ENCODE measurements around the gene SHKBP1.

DNA sequence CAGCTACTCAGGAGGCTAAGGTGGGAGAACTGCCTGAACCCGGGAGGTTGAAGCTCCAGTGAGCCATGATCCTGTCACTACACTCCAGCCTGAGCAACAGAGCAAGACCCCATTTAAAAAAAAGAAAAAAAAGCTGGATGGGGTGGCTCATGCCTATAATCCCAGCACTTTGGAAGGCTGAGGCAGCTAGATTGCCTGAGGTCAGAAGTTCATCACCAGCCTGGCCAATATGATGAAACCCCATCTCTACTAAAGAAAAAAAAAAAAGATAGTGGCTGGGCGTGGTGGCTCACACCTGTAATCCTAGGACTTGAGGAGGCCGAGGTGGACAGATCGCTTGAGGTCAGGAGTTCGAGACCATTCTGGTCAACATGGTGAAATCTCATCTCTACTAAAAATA, 39.5 kb downstream of the SHKBP1 start:
- TF ChIP-seq KDM1A (IDR thresholded peaks at IDR 0.05; ENCODE audit: borderline replicate concordance, low read length) (no peak), TCF12 (IDR thresholded peaks at IDR 0.05; ENCODE audit: low read depth, low read length) (no peak), CTCF (IDR thresholded peaks at IDR 0.05; ENCODE audit: control extremely low read depth in 1 of 3, insufficient read depth in 1 of 3, low read depth in 1 of 3, low read length in 3 of 3) (no peak), TEAD4 (IDR thresholded peaks at IDR 0.05; ENCODE audit: low read depth, low read length) (no peak), MAFK (IDR thresholded peaks at IDR 0.05; ENCODE audit: low read depth, low read length) (no peak), JUND (IDR thresholded peaks at IDR 0.05; ENCODE audit: low read length) (no peak), CREB1 (IDR thresholded peaks at IDR 0.05) (no peak), EZH2 (IDR thresholded peaks at IDR 0.05; ENCODE audit: low read depth, low read length, severe bottlenecking) (no peak), BCL11A (IDR thresholded peaks at IDR 0.05; ENCODE audit: low read depth in 2 of 2, low read length in 2 of 2) (no peak)
- TF ChIP-seq, protein P1, sequence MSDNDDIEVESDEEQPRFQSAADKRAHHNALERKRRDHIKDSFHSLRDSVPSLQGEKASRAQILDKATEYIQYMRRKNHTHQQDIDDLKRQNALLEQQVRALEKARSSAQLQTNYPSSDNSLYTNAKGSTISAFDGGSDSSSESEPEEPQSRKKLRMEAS (IDR thresholded peaks at IDR 0.05): no peak
- TF ChIP-seq, protein P2, sequence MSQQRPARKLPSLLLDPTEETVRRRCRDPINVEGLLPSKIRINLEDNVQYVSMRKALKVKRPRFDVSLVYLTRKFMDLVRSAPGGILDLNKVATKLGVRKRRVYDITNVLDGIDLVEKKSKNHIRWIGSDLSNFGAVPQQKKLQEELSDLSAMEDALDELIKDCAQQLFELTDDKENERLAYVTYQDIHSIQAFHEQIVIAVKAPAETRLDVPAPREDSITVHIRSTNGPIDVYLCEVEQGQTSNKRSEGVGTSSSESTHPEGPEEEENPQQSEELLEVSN (IDR thresholded peaks at IDR 0.05): no peak
